ENCODE results near the gene IL1RAP.
"Not testable (repeated sequence)": the region's sequence is repeated elsewhere in the genome, so short reads cannot be mapped to it uniquely, and the experiment has no call there.

IL1RAP gene

DNA sequence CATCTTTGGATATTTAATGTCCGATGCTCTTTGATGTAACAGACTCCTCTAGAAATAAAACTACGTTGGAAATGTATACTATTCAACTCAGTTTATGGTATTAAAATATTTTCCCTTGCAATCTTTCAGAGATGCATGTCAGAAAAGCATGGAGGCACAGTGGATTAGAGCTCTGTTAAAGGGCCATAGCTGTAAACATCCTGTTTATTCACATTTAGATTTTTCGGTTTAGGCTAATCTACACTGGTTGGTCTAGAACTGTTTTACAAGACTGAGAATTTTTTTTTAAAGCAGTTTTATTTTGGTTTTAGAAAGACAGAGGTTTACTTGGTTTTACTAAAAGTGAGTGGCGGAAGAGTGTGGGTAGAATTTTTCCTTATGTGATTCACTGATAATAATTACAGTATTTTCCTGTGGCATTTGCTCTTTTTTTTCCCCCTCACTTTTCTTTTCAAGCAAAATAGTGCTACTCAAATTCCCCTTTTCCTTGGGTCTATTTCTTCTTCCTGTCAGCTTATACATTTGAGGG is 132.1 kb downstream of the IL1RAP start:
- no peaks in the 10 kb centered on the region for H3K4me1 Mint-ChIP-seq (ENCODE audit: low read depth)
- no peak overlapping the region for H3K4me3 Mint-ChIP-seq
- no peaks in the 10 kb centered on the region for H3K27me3 Mint-ChIP-seq
- H3K36me3 Mint-ChIP-seq: peaks cover 25% of the 10 kb centered on the region
- H3K27ac Mint-ChIP-seq: no peak overlapping the region
- no peaks in the 10 kb centered on the region for H3K9me3 Mint-ChIP-seq (ENCODE audit: low read depth)

DNA sequence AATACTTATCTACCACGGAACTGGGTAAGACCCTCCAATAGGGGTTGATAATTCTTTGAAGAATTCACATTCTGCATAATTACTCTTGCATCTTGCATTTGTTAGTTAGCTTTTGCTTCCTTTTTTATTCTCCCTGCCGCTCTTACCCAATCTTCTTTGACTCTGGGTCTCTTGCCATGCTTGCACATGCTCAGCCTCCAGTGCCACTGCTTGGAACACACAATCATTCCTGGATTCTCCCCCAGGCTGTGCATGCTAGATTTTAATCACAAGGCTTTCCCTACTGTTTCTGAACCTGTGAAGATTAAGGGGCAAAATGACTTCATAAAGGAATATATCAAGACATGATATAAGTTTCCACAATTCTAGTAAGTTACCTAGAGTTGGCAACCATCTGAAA is 133.1 kb downstream of the IL1RAP start:
- no peaks in the 10 kb centered on the region for H3K4me1 Mint-ChIP-seq (ENCODE audit: low read depth)
- no peaks in the 10 kb centered on the region for H3K27me3 Mint-ChIP-seq

DNA sequence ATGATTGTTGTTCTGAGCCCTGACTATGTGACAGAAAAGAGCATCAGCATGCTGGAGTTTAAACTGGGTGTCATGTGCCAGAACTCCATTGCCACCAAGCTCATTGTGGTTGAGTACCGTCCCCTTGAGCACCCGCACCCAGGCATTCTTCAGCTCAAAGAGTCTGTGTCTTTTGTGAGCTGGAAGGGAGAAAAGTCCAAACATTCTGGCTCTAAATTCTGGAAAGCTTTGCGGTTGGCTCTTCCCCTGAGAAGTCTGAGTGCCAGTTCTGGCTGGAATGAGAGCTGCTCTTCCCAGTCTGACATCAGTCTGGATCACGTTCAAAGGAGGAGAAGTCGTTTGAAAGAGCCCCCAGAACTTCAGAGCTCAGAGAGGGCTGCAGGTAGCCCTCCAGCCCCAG is 142.0 kb downstream of the IL1RAP start:
- no peak overlapping the region for H3K27ac Mint-ChIP-seq
- no peaks in the 10 kb centered on the region for H3K4me1 Mint-ChIP-seq (ENCODE audit: low read depth)
- peaks cover 1% of the 10 kb centered on the region for H3K27me3 Mint-ChIP-seq
- no peaks in the 10 kb centered on the region for H3K36me3 Mint-ChIP-seq
- no peak overlapping the region for H3K4me3 Mint-ChIP-seq
- H3K9me3 Mint-ChIP-seq (ENCODE audit: low read depth): no peaks in the 10 kb centered on the region

More for the DNA sequence above, 133.1 kb downstream of the IL1RAP start:
- Mint-ChIP-seq H3K27ac (no peak overlapping the region), H3K4me3 (no peak overlapping the region), H3K9me3 (ENCODE audit: low read depth) (no peaks in the 10 kb centered on the region), H3K36me3 (peaks cover 18% of the 10 kb centered on the region)

DNA sequence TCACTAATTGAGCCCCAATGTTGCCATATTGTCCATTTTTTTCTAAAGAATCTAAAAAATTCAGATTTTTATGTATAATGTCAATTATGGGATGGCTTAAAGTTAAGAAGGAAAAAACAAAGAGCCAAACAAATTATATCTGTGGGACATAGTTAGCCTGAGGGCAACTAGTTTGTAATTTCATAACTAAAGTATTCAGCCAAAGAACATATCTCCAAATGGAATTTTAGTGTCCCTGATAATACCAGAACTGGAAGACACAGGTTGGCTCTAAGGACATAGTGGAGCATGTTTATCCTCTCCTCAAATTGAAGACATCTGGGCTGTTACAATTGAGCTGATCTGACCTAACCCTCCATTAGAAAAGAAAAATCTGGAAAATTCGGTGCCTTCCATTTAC is 144.2 kb downstream of the IL1RAP start:
- Mint-ChIP-seq H3K27ac (no peak overlapping the region), H3K27me3 (peaks cover 1% of the 10 kb centered on the region), H3K9me3 (ENCODE audit: low read depth) (no peaks in the 10 kb centered on the region), H3K36me3 (no peaks in the 10 kb centered on the region), H3K4me3 (no peak overlapping the region), H3K4me1 (ENCODE audit: low read depth) (no peaks in the 10 kb centered on the region)

DNA sequence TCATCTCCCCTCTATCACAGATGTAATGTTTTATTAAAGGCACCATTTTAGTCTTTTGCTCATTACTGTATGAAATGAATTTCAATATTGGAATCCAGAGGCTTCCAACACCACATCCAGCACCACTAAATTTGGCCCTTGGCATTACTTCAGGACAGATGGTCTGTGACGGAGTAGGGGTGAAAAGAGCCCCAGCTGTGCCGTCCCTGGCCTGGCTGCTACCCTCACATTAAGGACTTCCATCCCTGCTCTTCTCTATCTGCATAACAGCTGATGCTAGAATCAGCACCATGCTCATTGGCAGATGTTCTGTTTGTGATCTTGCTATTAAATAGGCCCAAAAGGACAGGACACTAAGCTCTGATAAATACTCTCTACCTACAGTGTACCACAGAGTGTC is 152.9 kb downstream of the IL1RAP start:
- Mint-ChIP-seq H3K27me3 (peaks cover 3% of the 10 kb centered on the region), H3K4me3 (no peak overlapping the region), H3K9me3 (ENCODE audit: low read depth) (no peaks in the 10 kb centered on the region), H3K4me1 (ENCODE audit: low read depth) (no peaks in the 10 kb centered on the region), H3K27ac (no peak overlapping the region), H3K36me3 (no peaks in the 10 kb centered on the region)

DNA sequence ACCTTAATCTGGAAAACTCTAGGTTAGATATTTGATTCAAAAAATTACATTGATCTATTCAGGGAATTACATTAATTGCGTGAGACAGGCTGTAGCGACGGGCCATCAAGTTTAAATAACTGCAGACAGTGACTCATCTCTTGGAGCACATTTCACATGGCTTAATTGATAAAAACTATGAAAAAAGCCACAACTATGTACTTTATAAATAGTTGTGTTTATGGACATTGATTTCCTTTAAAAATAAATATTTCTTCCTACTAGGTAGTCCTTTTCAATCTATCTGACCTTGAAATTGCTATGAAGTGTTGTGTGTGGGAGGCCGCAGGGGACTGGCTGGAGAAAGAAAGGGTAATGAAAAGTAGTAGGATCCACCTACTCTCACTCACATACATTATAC is 157.8 kb downstream of the IL1RAP start:
- no peak overlapping the region for H3K4me3 Mint-ChIP-seq
- no peaks in the 10 kb centered on the region for H3K9me3 Mint-ChIP-seq (ENCODE audit: low read depth)
- no peaks in the 10 kb centered on the region for H3K4me1 Mint-ChIP-seq (ENCODE audit: low read depth)
- no peaks in the 10 kb centered on the region for H3K36me3 Mint-ChIP-seq
- peaks cover 4% of the 10 kb centered on the region for H3K27me3 Mint-ChIP-seq
- no peak overlapping the region for H3K27ac Mint-ChIP-seq

DNA sequence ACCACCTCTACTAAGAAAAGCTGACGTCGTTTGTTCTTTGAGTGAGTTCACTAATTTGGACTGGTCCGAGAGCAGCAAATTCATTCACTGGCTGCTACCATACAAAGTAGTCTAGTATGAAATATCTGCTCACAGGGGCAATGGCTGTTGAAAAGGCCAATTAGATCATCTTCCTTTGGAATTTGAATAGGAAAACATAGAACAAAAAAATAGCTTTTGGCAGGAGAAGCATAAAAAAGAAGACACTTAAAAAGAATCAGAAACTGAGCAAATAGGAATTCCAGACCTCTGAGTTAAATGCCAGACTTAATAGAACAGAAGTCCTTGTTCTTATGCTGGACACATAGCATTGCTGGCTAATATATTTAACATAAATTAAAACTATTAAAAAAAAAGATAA is 159.3 kb downstream of the IL1RAP start:
- H3K9me3 Mint-ChIP-seq (ENCODE audit: low read depth): no peaks in the 10 kb centered on the region
- H3K4me1 Mint-ChIP-seq (ENCODE audit: low read depth): no peaks in the 10 kb centered on the region
- no peak overlapping the region for H3K4me3 Mint-ChIP-seq
- peaks cover 4% of the 10 kb centered on the region for H3K27me3 Mint-ChIP-seq
- H3K36me3 Mint-ChIP-seq: no peaks in the 10 kb centered on the region
- no peak overlapping the region for H3K27ac Mint-ChIP-seq

DNA sequence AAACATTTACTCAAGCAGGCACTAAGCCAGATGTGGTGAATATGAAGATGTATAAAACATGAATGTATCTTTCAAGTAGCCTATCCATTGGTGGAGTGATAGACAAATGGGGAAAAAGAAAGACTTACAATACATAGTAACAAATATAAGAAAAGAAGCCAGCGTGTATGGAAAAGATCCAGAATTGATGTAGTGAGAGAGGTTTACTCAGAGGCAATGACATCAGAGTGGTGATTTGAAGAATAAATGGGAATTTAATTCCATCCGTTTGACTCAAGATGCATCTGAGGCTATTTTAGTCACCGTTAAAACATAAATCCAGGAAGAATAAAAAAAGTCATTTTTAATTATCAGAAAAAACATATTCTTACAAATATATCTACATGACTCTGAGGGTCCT is 162.6 kb downstream of the IL1RAP start:
- peaks cover 4% of the 10 kb centered on the region for H3K27me3 Mint-ChIP-seq
- no peak overlapping the region for H3K4me3 Mint-ChIP-seq
- no peaks in the 10 kb centered on the region for H3K9me3 Mint-ChIP-seq (ENCODE audit: low read depth)
- no peaks in the 10 kb centered on the region for H3K4me1 Mint-ChIP-seq (ENCODE audit: low read depth)
- H3K27ac Mint-ChIP-seq: no peak overlapping the region
- H3K36me3 Mint-ChIP-seq: no peaks in the 10 kb centered on the region

DNA sequence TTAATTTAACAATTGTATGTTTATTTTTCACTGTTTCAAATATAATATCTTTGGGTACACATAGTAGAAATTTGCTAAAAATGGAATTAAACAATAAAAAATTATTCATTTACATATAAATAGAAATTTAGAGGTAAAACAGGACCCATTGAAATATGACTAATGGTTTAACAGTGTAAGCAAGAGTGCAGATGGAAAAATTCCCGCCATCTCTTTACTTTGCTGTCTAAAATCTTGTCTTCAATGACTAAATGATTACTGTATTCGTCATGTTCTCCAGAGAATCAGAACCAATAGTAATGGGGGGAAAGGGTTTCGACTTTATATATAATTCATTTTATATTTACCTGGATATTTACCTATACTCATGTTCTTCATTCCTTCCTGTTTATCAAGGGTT is 163.1 kb downstream of the IL1RAP start:
- Mint-ChIP-seq H3K4me3 (no peak overlapping the region), H3K9me3 (ENCODE audit: low read depth) (peaks cover 3% of the 10 kb centered on the region), H3K27me3 (peaks cover 2% of the 10 kb centered on the region), H3K27ac (no peak overlapping the region), H3K36me3 (no peaks in the 10 kb centered on the region), H3K4me1 (ENCODE audit: low read depth) (no peaks in the 10 kb centered on the region)

DNA sequence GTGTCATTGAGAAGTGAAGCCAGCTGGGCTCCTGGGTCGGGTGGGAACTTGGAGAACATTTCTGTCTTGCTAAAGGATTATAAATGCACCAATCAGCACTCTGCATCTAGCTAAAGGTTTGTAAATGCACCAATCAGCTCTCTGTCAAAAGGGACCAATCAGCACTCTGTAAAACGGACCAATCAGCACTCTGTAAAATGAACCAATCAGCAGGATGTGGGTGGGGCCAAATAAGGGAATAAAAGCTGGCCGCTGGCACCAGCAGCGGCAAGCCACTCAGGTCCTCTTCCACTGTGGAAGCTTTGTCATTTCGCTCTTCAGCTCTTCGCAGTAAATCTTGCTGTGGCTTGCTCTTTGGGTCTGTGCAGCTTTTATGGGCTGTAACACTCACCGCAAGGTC is 164.0 kb downstream of the IL1RAP start:
- not testable (repeated sequence) for H3K36me3 Mint-ChIP-seq; H3K9me3 Mint-ChIP-seq (ENCODE audit: low read depth); H3K4me1 Mint-ChIP-seq (ENCODE audit: low read depth); H3K4me3 Mint-ChIP-seq; H3K27ac Mint-ChIP-seq; H3K27me3 Mint-ChIP-seq

DNA sequence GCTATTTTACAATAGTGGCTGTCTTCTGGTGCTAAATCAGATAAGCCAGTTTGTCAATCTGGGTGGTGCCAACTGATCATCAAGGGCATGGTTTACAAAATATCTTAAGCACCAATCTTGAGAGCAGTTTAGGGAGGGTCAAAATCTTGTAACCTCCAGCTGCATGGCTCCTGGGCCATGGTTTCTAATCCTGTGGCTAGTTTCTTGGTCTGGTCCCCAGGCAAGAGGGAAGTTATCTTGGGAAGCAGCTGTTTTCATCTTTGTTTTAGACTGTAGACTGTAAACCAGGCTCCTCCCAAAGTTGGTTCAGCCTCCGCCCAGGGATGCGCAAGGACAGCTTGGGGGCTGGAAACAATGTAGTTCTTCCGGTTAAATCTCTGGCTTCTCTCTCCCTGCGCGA is 166.8 kb downstream of the IL1RAP start:
- H3K27ac Mint-ChIP-seq: no peak overlapping the region
- H3K4me1 Mint-ChIP-seq (ENCODE audit: low read depth): no peaks in the 10 kb centered on the region
- peaks cover 7% of the 10 kb centered on the region for H3K9me3 Mint-ChIP-seq (ENCODE audit: low read depth)
- H3K27me3 Mint-ChIP-seq: peaks cover 2% of the 10 kb centered on the region
- H3K36me3 Mint-ChIP-seq: no peaks in the 10 kb centered on the region
- H3K4me3 Mint-ChIP-seq: no peak overlapping the region

DNA sequence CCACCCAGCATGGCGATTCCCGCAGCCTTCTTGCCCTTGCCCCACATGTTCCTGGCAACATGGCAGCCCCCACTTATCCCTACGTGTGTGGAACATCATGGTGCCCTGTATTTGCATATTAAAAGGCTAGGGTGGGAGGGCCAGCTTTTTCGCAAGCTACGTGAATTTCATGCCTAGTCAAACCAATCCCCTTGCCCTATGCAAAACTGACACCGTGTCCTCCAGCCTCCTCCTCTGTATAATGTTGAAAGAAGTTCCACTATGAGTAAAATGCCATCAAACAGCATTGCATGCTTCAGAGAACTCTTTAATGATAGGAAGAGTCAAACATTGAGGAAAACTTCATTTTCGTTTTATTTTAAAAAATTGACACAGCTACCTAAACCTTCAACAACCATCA is 170.9 kb downstream of the IL1RAP start:
- no peak overlapping the region for H3K4me3 Mint-ChIP-seq
- no peaks in the 10 kb centered on the region for H3K4me1 Mint-ChIP-seq (ENCODE audit: low read depth)
- no peaks in the 10 kb centered on the region for H3K36me3 Mint-ChIP-seq
- H3K27me3 Mint-ChIP-seq: peaks cover 4% of the 10 kb centered on the region
- H3K27ac Mint-ChIP-seq: no peak overlapping the region
- H3K9me3 Mint-ChIP-seq (ENCODE audit: low read depth): peaks cover 11% of the 10 kb centered on the region

DNA sequence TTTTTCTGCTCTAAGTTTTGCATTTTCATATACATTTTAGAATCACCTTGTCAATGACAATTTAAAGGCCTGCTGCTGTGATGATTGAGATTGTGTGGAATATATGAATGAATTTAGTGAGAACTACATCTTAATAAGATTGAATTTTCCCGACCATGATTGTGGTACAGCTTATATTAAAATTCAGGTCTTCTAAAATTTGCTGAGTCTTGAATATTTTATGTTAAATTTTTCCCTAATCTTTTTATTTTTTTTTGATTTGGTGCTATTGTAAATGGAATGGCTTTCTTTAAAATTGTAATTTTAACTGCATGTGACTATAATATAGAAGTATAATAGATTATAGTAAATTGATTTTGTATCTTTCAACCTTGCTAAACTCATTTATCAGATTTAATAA is 172.1 kb downstream of the IL1RAP start:
- no peaks in the 10 kb centered on the region for H3K36me3 Mint-ChIP-seq
- no peaks in the 10 kb centered on the region for H3K4me1 Mint-ChIP-seq (ENCODE audit: low read depth)
- no peak overlapping the region for H3K4me3 Mint-ChIP-seq
- peaks cover 11% of the 10 kb centered on the region for H3K9me3 Mint-ChIP-seq (ENCODE audit: low read depth)
- H3K27ac Mint-ChIP-seq: no peak overlapping the region
- peaks cover 4% of the 10 kb centered on the region for H3K27me3 Mint-ChIP-seq

DNA sequence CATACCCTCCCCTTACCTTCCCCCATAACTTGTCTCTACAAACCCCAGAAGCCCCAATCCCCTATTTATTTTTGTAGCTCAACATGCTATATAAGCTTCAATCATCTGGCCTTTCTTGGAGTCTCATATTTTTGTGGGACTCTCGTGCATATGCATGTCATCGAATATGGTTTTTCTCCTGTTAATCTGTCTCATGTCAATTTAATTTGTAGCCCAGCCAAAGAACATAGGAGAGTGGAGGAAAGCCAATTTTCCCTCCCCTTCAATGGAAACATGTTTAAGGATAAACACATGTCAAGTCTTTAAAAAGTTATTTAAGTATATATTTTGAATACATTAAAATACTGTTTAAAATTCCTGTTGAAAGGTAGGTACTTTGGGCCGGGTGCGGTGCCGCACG is 176.4 kb downstream of the IL1RAP start:
- H3K4me1 Mint-ChIP-seq (ENCODE audit: low read depth): no peaks in the 10 kb centered on the region
- H3K9me3 Mint-ChIP-seq (ENCODE audit: low read depth): peaks cover 4% of the 10 kb centered on the region
- peaks cover 4% of the 10 kb centered on the region for H3K27me3 Mint-ChIP-seq
- no peak overlapping the region for H3K4me3 Mint-ChIP-seq
- H3K27ac Mint-ChIP-seq: no peak overlapping the region
- no peaks in the 10 kb centered on the region for H3K36me3 Mint-ChIP-seq

DNA sequence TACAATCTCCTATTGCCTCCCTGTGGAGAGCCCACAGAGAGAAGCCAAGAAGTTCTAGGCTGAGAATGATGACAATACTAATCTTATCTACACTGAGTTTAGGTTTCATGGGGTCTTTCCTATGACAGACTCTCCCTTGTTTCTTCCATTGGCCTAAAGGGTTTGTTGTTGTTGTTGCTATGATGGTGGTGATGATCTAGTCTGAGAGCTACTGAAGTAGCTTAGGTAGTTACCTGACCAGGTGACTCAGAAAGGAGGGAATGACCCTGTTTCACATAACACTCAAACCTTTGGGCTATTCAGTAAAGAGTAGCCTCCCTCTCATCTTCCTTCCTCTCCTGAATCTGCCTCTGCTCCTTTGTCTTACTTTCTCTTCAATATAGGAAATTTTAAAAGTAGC is 178.4 kb downstream of the IL1RAP start:
- Mint-ChIP-seq H3K4me3 (no peak overlapping the region), H3K9me3 (ENCODE audit: low read depth) (peaks cover 4% of the 10 kb centered on the region), H3K4me1 (ENCODE audit: low read depth) (no peaks in the 10 kb centered on the region), H3K27ac (no peak overlapping the region), H3K36me3 (no peaks in the 10 kb centered on the region), H3K27me3 (peaks cover 3% of the 10 kb centered on the region)

DNA sequence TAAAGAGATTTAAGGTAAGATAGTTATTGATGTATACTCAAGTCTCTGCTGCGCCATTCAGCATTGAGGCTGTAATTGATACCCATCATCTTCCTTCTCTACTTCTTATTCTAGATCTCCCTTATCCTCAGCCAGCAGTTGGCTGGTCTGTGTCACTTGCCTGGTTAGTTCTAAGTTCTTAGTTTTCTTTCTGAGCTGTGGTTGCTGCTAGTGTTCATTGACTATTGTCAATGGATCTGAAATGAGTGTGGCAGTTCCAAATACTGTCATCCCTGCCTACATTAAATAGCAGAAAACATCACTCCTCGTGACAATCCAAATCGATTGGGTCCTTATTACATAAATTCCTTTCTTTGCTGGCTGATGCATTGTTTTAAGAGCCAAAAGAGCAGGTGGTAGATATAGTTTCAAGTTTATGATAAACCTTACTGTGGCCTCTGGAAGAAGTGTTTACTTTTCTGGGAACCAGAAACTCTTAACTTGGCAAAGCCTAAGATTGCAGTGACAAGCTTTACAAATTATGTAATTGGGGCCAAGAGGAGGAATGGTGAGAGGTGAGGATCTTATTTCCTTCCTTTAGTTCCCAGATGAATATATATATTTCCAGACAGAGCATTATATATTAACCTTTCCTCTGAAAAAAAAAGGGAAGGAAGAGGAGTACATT is 180.6 kb downstream of the IL1RAP start:
- Mint-ChIP-seq H3K27ac (no peak overlapping the region), H3K27me3 (peaks cover 8% of the 10 kb centered on the region), H3K4me1 (ENCODE audit: low read depth) (no peaks in the 10 kb centered on the region), H3K36me3 (no peaks in the 10 kb centered on the region), H3K9me3 (ENCODE audit: low read depth) (no peaks in the 10 kb centered on the region), H3K4me3 (no peak overlapping the region)

Data from activated naive CD8-positive, alpha-beta T cell (primary cell).